Neutrophil (primary cell): ENCODE data around the gene STIM1.

Source experiments
- H3K27ac ChIP-seq: fragments of 200-600 bp; sonication (generic); 2 replicates; pipeline ENCODE4 v1.5.1; 2016; ENCODE audit warnings: mild to moderate bottlenecking, moderate library complexity
- H3K27me3 ChIP-seq: fragments of 200-600 bp; sonication (generic); 2 replicates; pipeline ENCODE4 v1.6.0; 2016; ENCODE audit warnings: mild to moderate bottlenecking
- H3K36me3 ChIP-seq: fragments of 200-600 bp; sonication (generic); 2 replicates; pipeline ENCODE4 v1.5.1; 2017
- H3K4me1 ChIP-seq, 2 experiments: fragments of 200-600 bp in 1 of 2; sonication (generic) in 1 of 2; 1 replicate in 1 of 2; 2 replicates in 1 of 2; pipeline versions ENCODE4 v1.5.1 to v1.6.1; 2013 to 2016; ENCODE audit warnings: low read depth in 1 of 2, low read length in 1 of 2, mild to moderate bottlenecking in 1 of 2, moderate library complexity in 1 of 2; ENCODE audit not compliant: control insufficient read depth in 1 of 2, insufficient read depth in 1 of 2
- H3K4me3 ChIP-seq, 2 experiments: fragments of 200-600 bp in 1 of 2; sonication (generic) in 1 of 2; 1 replicate in 1 of 2; 2 replicates in 1 of 2; pipeline ENCODE4 v1.5.1; 2013 to 2016; ENCODE audit warnings: low read depth in 1 of 2, low read length in 1 of 2, mild to moderate bottlenecking in 1 of 2, moderate library complexity in 1 of 2
- H3K9me3 ChIP-seq: fragments of 200-600 bp; sonication (generic); 2 replicates; pipeline ENCODE4 v1.5.1; 2016
- TF ChIP-seq, protein P1 (sequence below): fragments of 200-600 bp; sonication (generic); IDR thresholded peaks from 2 replicates; pipeline ENCODE4 v1.5.1; 2016; ENCODE audit warnings: antibody characterized with exemption

STIM1 gene

DNA sequence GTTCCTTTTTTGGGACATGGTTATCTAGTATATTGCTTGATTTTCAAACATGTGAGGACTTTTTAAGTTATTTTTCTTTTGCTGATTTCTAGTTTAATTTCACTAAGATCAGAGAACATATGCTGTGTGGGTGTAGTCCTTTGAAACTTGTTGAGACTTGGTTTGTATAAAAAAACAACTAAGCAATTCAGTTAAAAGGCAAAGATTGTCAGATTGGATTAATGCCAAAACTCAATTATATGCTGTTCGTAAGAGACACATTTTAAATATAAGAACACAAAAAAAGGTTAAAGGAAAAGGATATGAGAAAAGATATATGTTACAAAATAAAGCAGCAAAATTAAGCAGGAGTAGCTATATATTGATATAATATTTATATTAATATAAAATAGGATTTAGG, 221.3 kb downstream of the STIM1 start:
- H3K4me1 ChIP-seq = peaks cover 4 to 8% of the 10 kb centered on the region in 2 experiments
- H3K9me3 ChIP-seq = no peaks in the 10 kb centered on the region
- H3K27me3 ChIP-seq = no peaks in the 10 kb centered on the region
- TF ChIP-seq, protein P1, sequence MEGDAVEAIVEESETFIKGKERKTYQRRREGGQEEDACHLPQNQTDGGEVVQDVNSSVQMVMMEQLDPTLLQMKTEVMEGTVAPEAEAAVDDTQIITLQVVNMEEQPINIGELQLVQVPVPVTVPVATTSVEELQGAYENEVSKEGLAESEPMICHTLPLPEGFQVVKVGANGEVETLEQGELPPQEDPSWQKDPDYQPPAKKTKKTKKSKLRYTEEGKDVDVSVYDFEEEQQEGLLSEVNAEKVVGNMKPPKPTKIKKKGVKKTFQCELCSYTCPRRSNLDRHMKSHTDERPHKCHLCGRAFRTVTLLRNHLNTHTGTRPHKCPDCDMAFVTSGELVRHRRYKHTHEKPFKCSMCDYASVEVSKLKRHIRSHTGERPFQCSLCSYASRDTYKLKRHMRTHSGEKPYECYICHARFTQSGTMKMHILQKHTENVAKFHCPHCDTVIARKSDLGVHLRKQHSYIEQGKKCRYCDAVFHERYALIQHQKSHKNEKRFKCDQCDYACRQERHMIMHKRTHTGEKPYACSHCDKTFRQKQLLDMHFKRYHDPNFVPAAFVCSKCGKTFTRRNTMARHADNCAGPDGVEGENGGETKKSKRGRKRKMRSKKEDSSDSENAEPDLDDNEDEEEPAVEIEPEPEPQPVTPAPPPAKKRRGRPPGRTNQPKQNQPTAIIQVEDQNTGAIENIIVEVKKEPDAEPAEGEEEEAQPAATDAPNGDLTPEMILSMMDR = no peak
- no peak overlapping the region for H3K27ac ChIP-seq
- H3K36me3 ChIP-seq = peaks cover 48% of the 10 kb centered on the region
- no peak overlapping the region for H3K4me3 ChIP-seq

DNA sequence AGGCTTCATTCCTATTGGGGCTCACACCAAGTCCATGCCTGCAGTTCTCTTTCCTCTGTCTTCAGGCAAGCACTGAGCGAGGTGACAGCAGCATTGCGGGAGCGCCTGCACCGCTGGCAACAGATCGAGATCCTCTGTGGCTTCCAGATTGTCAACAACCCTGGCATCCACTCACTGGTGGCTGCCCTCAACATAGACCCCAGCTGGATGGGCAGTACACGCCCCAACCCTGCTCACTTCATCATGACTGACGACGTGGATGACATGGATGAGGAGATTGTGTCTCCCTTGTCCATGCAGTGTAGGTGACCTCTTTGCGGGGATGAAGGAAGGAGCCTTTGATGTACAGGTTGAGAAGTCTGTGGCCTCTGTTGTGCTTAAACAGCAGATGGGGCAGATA, 227.7 kb downstream of the STIM1 start:
- H3K36me3 ChIP-seq = peaks cover 77% of the 10 kb centered on the region
- no peaks in the 10 kb centered on the region for H3K9me3 ChIP-seq
- TF ChIP-seq, protein P1 = no peak
- no peak overlapping the region for H3K4me3 ChIP-seq
- H3K4me1 ChIP-seq = no peaks in the 10 kb centered on the region
- no peak overlapping the region for H3K27ac ChIP-seq
- H3K27me3 ChIP-seq = no peaks in the 10 kb centered on the region

DNA sequence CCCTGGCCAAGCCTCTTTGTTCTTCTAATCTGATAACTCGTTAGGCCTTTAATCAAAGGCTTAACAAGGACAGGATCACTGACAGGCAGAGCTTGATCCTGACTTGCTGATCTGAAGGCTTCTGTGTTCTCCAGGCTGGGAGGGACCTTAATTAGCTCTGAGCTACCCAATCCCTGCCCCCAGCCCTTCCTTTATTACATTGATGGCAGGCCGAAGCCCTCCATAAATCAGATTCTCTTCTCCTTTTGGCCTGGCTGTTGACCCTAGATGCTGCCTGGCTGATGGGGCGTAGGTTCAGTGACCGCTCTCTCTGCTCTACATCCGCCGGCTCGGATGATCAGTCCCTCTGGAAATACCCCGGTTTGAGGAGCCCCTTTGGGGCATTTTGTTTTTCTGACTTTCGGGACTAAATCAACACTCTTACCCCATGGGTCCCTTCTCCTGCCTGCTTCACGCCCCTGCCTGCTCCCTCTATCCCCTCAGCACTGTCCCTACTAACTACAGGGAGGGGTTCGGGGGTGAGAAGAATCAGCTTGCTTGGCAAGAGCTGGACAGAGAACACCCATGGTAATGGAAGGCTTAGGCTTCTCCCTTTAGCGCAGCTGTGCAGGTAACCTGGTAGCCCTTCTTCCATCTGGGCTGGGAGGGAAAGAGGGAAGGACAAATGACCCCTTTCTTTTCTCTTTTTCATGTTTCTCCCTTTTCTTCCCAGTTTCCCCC, 229.1 kb downstream of the STIM1 start:
- TF ChIP-seq, protein P1 = no peak
- Histone ChIP-seq H3K27me3 (no peaks in the 10 kb centered on the region), H3K9me3 (no peaks in the 10 kb centered on the region), H3K4me1 (no peaks in the 10 kb centered on the region), H3K27ac (peak overlapping the region; percentile 29), H3K4me3 (no peak overlapping the region), H3K36me3 (peaks cover 77% of the 10 kb centered on the region)

DNA sequence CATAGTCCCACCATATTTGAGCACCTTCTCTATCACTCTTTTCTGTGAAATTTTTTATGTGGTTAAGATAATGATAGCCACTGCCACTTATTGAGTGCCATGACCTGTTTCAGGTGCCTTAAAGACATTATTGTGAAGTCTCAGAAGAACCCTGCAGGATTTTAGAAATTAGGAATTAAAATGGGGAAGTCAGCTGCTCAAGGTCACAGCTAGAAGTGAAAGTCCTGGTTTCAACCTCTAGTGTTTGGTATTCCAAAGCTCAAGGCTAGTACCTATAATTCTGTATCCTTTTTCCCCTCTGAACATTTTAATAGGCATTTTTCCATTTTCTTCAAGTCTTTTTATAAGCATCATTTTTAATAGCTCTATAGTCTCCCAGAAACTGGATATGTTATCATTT, 230.1 kb downstream of the STIM1 start:
- H3K9me3 ChIP-seq = no peaks in the 10 kb centered on the region
- no peaks in the 10 kb centered on the region for H3K4me1 ChIP-seq
- H3K27ac ChIP-seq = peak overlapping the region; percentile 29
- TF ChIP-seq, protein P1 = no peak
- H3K36me3 ChIP-seq = peaks cover 84% of the 10 kb centered on the region
- no peak overlapping the region for H3K4me3 ChIP-seq
- no peaks in the 10 kb centered on the region for H3K27me3 ChIP-seq

DNA sequence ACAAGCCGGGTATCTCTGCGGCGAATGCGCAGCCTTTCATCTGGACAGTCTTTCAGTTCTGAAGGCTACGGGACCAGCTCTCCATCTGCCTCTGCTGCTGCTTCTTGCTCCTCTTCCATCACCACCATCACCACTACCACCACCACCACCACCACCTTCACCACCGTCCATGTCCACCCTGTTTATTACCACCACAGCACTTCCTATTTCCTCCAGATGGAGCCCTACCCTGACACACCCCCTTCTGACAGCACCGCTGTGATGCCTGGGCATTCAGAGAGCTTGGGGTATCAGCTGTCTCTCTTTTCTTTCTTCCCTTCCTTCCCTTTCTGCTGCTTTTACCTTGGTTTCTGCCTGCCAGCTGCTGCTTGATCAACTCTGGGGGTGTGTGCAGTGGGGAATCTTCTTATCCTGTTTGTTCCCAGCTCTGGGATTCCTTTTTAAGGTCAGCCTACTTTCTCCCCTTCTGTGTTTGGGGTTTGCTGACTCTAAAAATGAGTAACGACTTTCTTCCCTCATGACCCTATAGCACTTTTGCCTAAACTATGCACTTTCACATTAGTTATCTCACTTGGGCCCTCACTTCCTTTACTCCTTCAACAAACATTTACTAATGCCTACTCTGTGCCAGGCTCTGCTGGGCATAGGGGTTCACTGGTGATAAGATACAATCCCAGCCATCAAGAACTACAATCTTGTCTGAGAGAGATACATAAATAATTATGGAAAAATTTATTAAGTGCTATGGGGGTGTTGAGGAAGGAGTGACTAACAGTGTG, 231.3 kb downstream of the STIM1 start:
- Histone ChIP-seq H3K9me3 (no peaks in the 10 kb centered on the region), H3K36me3 (peaks cover 84% of the 10 kb centered on the region), H3K27me3 (no peaks in the 10 kb centered on the region), H3K4me1 (no peaks in the 10 kb centered on the region), H3K27ac (no peak overlapping the region), H3K4me3 (no peak overlapping the region)
- TF ChIP-seq, protein P1 = no peak
